ENCODE results near the gene DISC1.
A peak's percentile ranks its signal among the peaks of the same experiment; 100 is the strongest.

The DISC1 gene

GRCh38 chr1:231841616-231842344 is 215.2 kb downstream of the DISC1 start:
- no peak for TF ChIP-seq CTCF (IDR thresholded peaks at IDR 0.05)

- TF ChIP-seq CTCF (IDR thresholded peaks at IDR 0.05): no peak
Measured at GRCh38 chr1:231842441-231842840, 215.9 kb downstream of the DISC1 start.

GRCh38 chr1:231844986-231845502 is 218.5 kb downstream of the DISC1 start:
- peak; percentile 56 for TF ChIP-seq CTCF (IDR thresholded peaks at IDR 0.05)

GRCh38 chr1:231847612-231848397 is 221.2 kb downstream of the DISC1 start:
- TF ChIP-seq CTCF (IDR thresholded peaks at IDR 0.05): no peak

- no peak for TF ChIP-seq CTCF (IDR thresholded peaks at IDR 0.05)
Measured at GRCh38 chr1:231849981-231850380, 223.4 kb downstream of the DISC1 start.

GRCh38 chr1:231850786-231851185 is 224.2 kb downstream of the DISC1 start:
- TF ChIP-seq CTCF (IDR thresholded peaks at IDR 0.05): no peak

GRCh38 chr1:231853588-231854207 is 227.1 kb downstream of the DISC1 start:
- no peak for TF ChIP-seq CTCF (IDR thresholded peaks at IDR 0.05)

All from LNCAP (cell line).